HG02763 (cell line): ENCODE data around the gene ELP1.

Experiments used
- ATAC-seq: cut with Tn5 transposase; IDR thresholded peaks from one replicate; pipeline ENCODE4 v1.9.1; 2021; ENCODE audit warnings: mild to moderate bottlenecking, moderate library complexity; ENCODE audit not compliant: unreplicated experiment

ELP1 gene

GRCh38 chr9:108885643-108886348, 48.1 kb downstream of the ELP1 start:
- ATAC-seq: peak; percentile 99

GRCh38 chr9:108884701-108885100, 49.2 kb downstream of the ELP1 start:
- no peak for ATAC-seq

GRCh38 chr9:108883085-108883484, 50.8 kb downstream of the ELP1 start:
- ATAC-seq: no peak

- ATAC-seq: no peak
Measured at GRCh38 chr9:108882052-108882888, 51.7 kb downstream of the ELP1 start.

GRCh38 chr9:108880738-108881316, 53.1 kb downstream of the ELP1 start:
- no peak for ATAC-seq

- no peak for ATAC-seq
Measured at GRCh38 chr9:108877524-108877923, 56.4 kb downstream of the ELP1 start.

- ATAC-seq: no peak
Measured at GRCh38 chr9:108876425-108876824, 57.5 kb downstream of the ELP1 start.

GRCh38 chr9:108874058-108874788, 59.7 kb downstream of the ELP1 start:
- ATAC-seq: no peak

- ATAC-seq: no peak
Measured at GRCh38 chr9:108869092-108869725, 64.7 kb downstream of the ELP1 start.

GRCh38 chr9:108867829-108868228, 66.1 kb downstream of the ELP1 start:
- ATAC-seq: no peak

GRCh38 chr9:108867116-108867515, 66.8 kb downstream of the ELP1 start:
- no peak for ATAC-seq

GRCh38 chr9:108866001-108866420, 67.9 kb downstream of the ELP1 start:
- ATAC-seq: no peak

- ATAC-seq: no peak
Measured at GRCh38 chr9:108865037-108865436, 68.9 kb downstream of the ELP1 start.

- no peak for ATAC-seq
Measured at GRCh38 chr9:108864446-108864845, 69.5 kb downstream of the ELP1 start.

GRCh38 chr9:108863891-108864290, 70.0 kb downstream of the ELP1 start:
- ATAC-seq: no peak

- no peak for ATAC-seq
Measured at GRCh38 chr9:108861997-108862396, 71.9 kb downstream of the ELP1 start, which contains the start of gene ACTL7A. ACTL7A (plus strand) TSS chr9:108862266; CDS start chr9:108862323, 57 bp downstream.

GRCh38 chr9:108861464-108861863, 72.5 kb downstream of the ELP1 start:
- ATAC-seq: no peak

GRCh38 chr9:108860764-108861163, 73.2 kb downstream of the ELP1 start:
- no peak for ATAC-seq

- ATAC-seq: no peak
Measured at GRCh38 chr9:108860354-108860753, 73.6 kb downstream of the ELP1 start.

GRCh38 chr9:108859459-108860114, 74.3 kb downstream of the ELP1 start:
- ATAC-seq: no peak
